Measurements from ENCODE around the gene DGKE. TPM values are rescaled to one million over a fixed set of nuclear protein-coding genes. Genes with fewer than 3 reads are reported as not detected.
A peak's percentile ranks its signal among the peaks of the same experiment; 100 is the strongest.

Gene DGKE
- total and polyA plus RNA-seq, 3 experiments from 2014 or later = 4.9 to 30.5 (median 26.7) TPM

GRCh38 chr17:56887105-56887504 is 53.2 kb downstream of the DGKE start:
- Mint-ChIP-seq H3K27me3 (no peaks in the 10 kb centered on the region), H3K4me3 (no peak overlapping the region), H3K27ac (no peak overlapping the region), H3K4me1 (peaks cover 0 to under 1% (median 0%) of the 10 kb centered on the region in 3 donors), H3K9me3 (peaks cover 0 to 8% (median 6%) of the 10 kb centered on the region in 5 donors), H3K36me3 (peaks cover 18 to 52% (median 36%) of the 10 kb centered on the region in 3 donors)
- Histone ChIP-seq H3K27me3 (ENCODE audit: insufficient read depth, low read length, poor library complexity, severe bottlenecking) (no peaks in the 10 kb centered on the region), H3K4me3 (ENCODE audit: low read length) (no peak overlapping the region), H3K36me3 (ENCODE audit: insufficient read depth, low read length) (peaks cover 5% of the 10 kb centered on the region), H3K9me3 (ENCODE audit: low read length) (peaks cover 3% of the 10 kb centered on the region), H3K27ac (ENCODE audit: low read depth, low read length) (no peak overlapping the region), H3K4me1 (ENCODE audit: insufficient read depth, low read length) (no peaks in the 10 kb centered on the region)
- POLR2A ChIA-PET = no interaction called here
- no peak for DNase-seq
- CTCF ChIA-PET = no interaction called here

- Mint-ChIP-seq H3K4me1 (peaks cover 0 to 5% (median 0%) of the 10 kb centered on the region in 3 donors), H3K27ac (peak overlapping the region in 1 of 8 donors; percentile 44), H3K9me3 (peaks cover 0 to 8% (median 6%) of the 10 kb centered on the region in 5 donors), H3K27me3 (no peaks in the 10 kb centered on the region), H3K4me3 (no peak overlapping the region), H3K36me3 (peaks cover 25 to 59% (median 43%) of the 10 kb centered on the region in 3 donors)
- H3K4me1 ChIP-seq (ENCODE audit: insufficient read depth, low read length) = no peaks in the 10 kb centered on the region
- CTCF ChIA-PET = no interaction called here
- H3K36me3 ChIP-seq (ENCODE audit: insufficient read depth, low read length) = peaks cover 9% of the 10 kb centered on the region
- no peak for DNase-seq
- no peak overlapping the region for H3K4me3 ChIP-seq (ENCODE audit: low read length)
- POLR2A ChIA-PET = no interaction called here
- H3K27ac ChIP-seq (ENCODE audit: low read depth, low read length) = no peak overlapping the region
- H3K27me3 ChIP-seq (ENCODE audit: insufficient read depth, low read length, poor library complexity, severe bottlenecking) = no peaks in the 10 kb centered on the region
- H3K9me3 ChIP-seq (ENCODE audit: low read length) = peaks cover 3% of the 10 kb centered on the region
Measured at GRCh38 chr17:56887552-56888467, 53.9 kb downstream of the DGKE start.

DNA sequence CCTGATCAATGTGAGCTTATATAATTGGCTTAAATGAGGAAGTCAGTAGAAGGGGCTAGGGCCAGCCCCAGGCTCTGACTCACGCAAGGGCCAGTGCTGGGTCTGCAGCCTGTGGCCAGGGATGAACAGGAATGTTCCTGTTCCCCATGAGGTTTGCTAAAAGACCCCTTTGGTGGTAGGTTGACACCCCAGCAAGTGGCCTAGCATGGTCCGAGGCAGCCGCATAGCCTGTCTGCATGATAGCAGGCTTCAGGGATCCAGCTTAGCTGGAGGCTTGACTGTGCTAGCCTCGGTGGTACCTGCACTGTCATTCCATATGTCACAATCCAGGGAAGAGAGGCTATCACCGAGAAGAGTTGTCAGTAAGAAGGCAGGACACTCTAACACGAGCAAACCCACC is 56.4 kb downstream of the DGKE start:
- POLR2A ChIA-PET = no interaction called here
- Mint-ChIP-seq H3K9me3 (peaks cover 0 to 8% (median 6%) of the 10 kb centered on the region in 5 donors), H3K4me3 (no peak overlapping the region), H3K36me3 (peaks cover 35 to 84% (median 51%) of the 10 kb centered on the region in 3 donors), H3K27ac (no peak overlapping the region), H3K4me1 (peaks cover 0 to 5% (median 0%) of the 10 kb centered on the region in 3 donors), H3K27me3 (no peaks in the 10 kb centered on the region)
- Histone ChIP-seq H3K36me3 (ENCODE audit: insufficient read depth, low read length) (peaks cover 20% of the 10 kb centered on the region), H3K4me3 (ENCODE audit: low read length) (no peak overlapping the region), H3K27me3 (ENCODE audit: insufficient read depth, low read length, poor library complexity, severe bottlenecking) (no peaks in the 10 kb centered on the region), H3K4me1 (ENCODE audit: insufficient read depth, low read length) (no peaks in the 10 kb centered on the region), H3K27ac (ENCODE audit: low read depth, low read length) (no peak overlapping the region), H3K9me3 (ENCODE audit: low read length) (peaks cover 3% of the 10 kb centered on the region)
- CTCF ChIA-PET = interaction anchor here (0.9 to 1.2 kb wide), 3 partner anchors 8 to 49 kb away, joined by 3 to 6 read pairs (median 3); partner anchors contain the start of gene TRIM25
- no peak for DNase-seq

- Histone ChIP-seq H3K9me3 (ENCODE audit: low read length) (peaks cover 3% of the 10 kb centered on the region), H3K27me3 (ENCODE audit: insufficient read depth, low read length, poor library complexity, severe bottlenecking) (no peaks in the 10 kb centered on the region), H3K27ac (ENCODE audit: low read depth, low read length) (no peak overlapping the region), H3K4me1 (ENCODE audit: insufficient read depth, low read length) (no peaks in the 10 kb centered on the region), H3K4me3 (ENCODE audit: low read length) (no peak overlapping the region), H3K36me3 (ENCODE audit: insufficient read depth, low read length) (peaks cover 27% of the 10 kb centered on the region)
- Mint-ChIP-seq H3K36me3 (peaks cover 36 to 91% (median 51%) of the 10 kb centered on the region in 3 donors), H3K9me3 (peaks cover 0 to 8% (median 6%) of the 10 kb centered on the region in 5 donors), H3K27me3 (no peaks in the 10 kb centered on the region), H3K4me3 (no peak overlapping the region), H3K4me1 (peaks cover 0 to 5% (median 0%) of the 10 kb centered on the region in 3 donors), H3K27ac (no peak overlapping the region)
- no peak for DNase-seq
- ChIA-PET POLR2A (no interaction called here), CTCF (interaction anchor here (0.7 to 1.5 kb wide), 6 partner anchors 8 to 112 kb away, joined by 3 to 6 read pairs (median 3); partner anchors contain the start of gene TRIM25)
Measured at GRCh38 chr17:56890906-56891674, 57.1 kb downstream of the DGKE start.

DNA sequence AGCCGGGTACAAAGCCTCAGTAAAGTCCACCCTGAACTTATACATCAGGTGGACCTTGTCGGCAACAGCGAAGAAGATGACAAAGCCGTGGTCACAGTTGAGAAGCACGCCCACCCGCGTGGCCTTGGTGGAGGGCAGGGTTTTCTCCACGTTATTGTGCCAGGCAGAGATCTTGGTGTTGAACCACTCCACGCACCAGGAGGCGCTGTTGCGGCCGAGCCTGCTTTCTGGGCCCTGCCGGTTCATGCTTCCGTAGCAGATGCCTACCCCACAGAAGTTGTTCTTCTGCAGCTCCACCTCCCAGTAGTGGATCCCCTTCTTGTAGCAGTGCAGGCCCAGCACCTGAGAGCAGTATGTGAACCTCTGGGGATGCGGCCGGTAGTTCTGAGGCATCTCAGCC is 57.8 kb downstream of the DGKE start:
- peaks cover 0 to 5% (median 0%) of the 10 kb centered on the region in 3 donors for H3K4me1 Mint-ChIP-seq
- no peak overlapping the region for H3K27ac Mint-ChIP-seq
- no peak overlapping the region for H3K4me3 Mint-ChIP-seq
- Histone ChIP-seq H3K9me3 (ENCODE audit: low read length) (peaks cover 3% of the 10 kb centered on the region), H3K27ac (ENCODE audit: low read depth, low read length) (no peak overlapping the region), H3K27me3 (ENCODE audit: insufficient read depth, low read length, poor library complexity, severe bottlenecking) (no peaks in the 10 kb centered on the region), H3K4me1 (ENCODE audit: insufficient read depth, low read length) (no peaks in the 10 kb centered on the region), H3K4me3 (ENCODE audit: low read length) (no peak overlapping the region), H3K36me3 (ENCODE audit: insufficient read depth, low read length) (peaks cover 28% of the 10 kb centered on the region)
- POLR2A ChIA-PET = no interaction called here
- peaks cover 36 to 90% (median 45%) of the 10 kb centered on the region in 3 donors for H3K36me3 Mint-ChIP-seq
- CTCF ChIA-PET = interaction anchor here (0.9 to 1.7 kb wide), 5 partner anchors 9 to 112 kb away, joined by 3 to 7 read pairs (median 4); no protein-coding TSS in a partner anchor
- no peaks in the 10 kb centered on the region for H3K27me3 Mint-ChIP-seq
- DNase-seq = peak; percentile 24 to 64 (median 48)
- H3K9me3 Mint-ChIP-seq = peaks cover 0 to 8% (median 6%) of the 10 kb centered on the region in 5 donors

DNA sequence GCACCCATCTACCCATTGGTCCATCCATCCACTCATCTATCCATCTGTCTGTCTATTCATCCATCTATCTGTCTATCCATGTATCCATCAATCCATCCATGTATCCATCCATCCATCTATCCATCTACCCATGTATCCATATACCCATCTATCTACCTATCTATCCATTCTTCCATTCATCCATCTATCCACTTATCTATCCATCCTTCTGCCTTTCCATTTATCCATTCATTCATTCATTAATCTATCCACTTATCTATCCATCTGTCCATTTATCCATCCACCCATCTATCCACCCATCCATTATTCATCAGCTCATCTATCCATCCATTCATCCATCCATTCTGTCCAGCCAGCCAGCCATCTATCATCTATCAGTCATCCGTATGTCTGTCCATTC is 58.4 kb downstream of the DGKE start:
- Mint-ChIP-seq H3K27me3 (no peaks in the 10 kb centered on the region), H3K4me1 (peaks cover 0 to 5% (median 0%) of the 10 kb centered on the region in 3 donors), H3K9me3 (peaks cover 0 to 5% (median 3%) of the 10 kb centered on the region in 5 donors), H3K4me3 (no peak overlapping the region), H3K27ac (peak overlapping the region in 2 of 8 donors; percentile 30 to 32), H3K36me3 (peaks cover 33 to 92% (median 39%) of the 10 kb centered on the region in 3 donors)
- no peak for DNase-seq
- Histone ChIP-seq H3K9me3 (ENCODE audit: low read length) (peaks cover 3% of the 10 kb centered on the region), H3K36me3 (ENCODE audit: insufficient read depth, low read length) (peaks cover 28% of the 10 kb centered on the region), H3K27ac (ENCODE audit: low read depth, low read length) (no peak overlapping the region), H3K4me3 (ENCODE audit: low read length) (no peak overlapping the region), H3K27me3 (ENCODE audit: insufficient read depth, low read length, poor library complexity, severe bottlenecking) (no peaks in the 10 kb centered on the region), H3K4me1 (ENCODE audit: insufficient read depth, low read length) (no peaks in the 10 kb centered on the region)
- ChIA-PET CTCF (interaction anchor here (0.9 to 2.2 kb wide), 6 partner anchors 9 to 113 kb away, joined by 3 to 10 read pairs (median 4); no protein-coding TSS in a partner anchor), POLR2A (no interaction called here)

GRCh38 chr17:56893503-56893902 is 59.6 kb downstream of the DGKE start:
- H3K9me3 Mint-ChIP-seq = peaks cover 0 to under 1% (median 0%) of the 10 kb centered on the region in 5 donors
- H3K27ac Mint-ChIP-seq = no peak overlapping the region
- POLR2A ChIA-PET = no interaction called here
- Histone ChIP-seq H3K4me3 (ENCODE audit: low read length) (no peak overlapping the region), H3K27ac (ENCODE audit: low read depth, low read length) (no peak overlapping the region), H3K27me3 (ENCODE audit: insufficient read depth, low read length, poor library complexity, severe bottlenecking) (no peaks in the 10 kb centered on the region), H3K9me3 (ENCODE audit: low read length) (no peaks in the 10 kb centered on the region), H3K4me1 (ENCODE audit: insufficient read depth, low read length) (no peaks in the 10 kb centered on the region), H3K36me3 (ENCODE audit: insufficient read depth, low read length) (peaks cover 37% of the 10 kb centered on the region)
- no peak for DNase-seq
- CTCF ChIA-PET = interaction anchor here (0.8 to 2.2 kb wide), 5 partner anchors 15 to 74 kb away, joined by 3 to 10 read pairs (median 3); no protein-coding TSS in a partner anchor
- peaks cover 27 to 95% (median 31%) of the 10 kb centered on the region in 3 donors for H3K36me3 Mint-ChIP-seq
- H3K4me1 Mint-ChIP-seq = peaks cover 0 to 5% (median 2%) of the 10 kb centered on the region in 3 donors
- no peaks in the 10 kb centered on the region for H3K27me3 Mint-ChIP-seq
- no peak overlapping the region for H3K4me3 Mint-ChIP-seq

Measured in CD8-positive, alpha-beta memory T cell (primary cell).